ENCODE results near the gene CDKN2C.
"Not testable (repeated sequence)": the region's sequence is repeated elsewhere in the genome, so short reads cannot be mapped to it uniquely, and the experiment has no call there.

The CDKN2C gene

GRCh38 chr1:50989694-50990093, 19.6 kb downstream of the CDKN2C start:
- no peak for DNase-seq (ENCODE audit: low read depth)
- no peak for TF ChIP-seq CTCF (IDR thresholded peaks at IDR 0.05; ENCODE audit: low read depth, low read length, missing control alignments)
- H3K4me3 ChIP-seq (ENCODE audit: low read depth, low read length), result no peak overlapping the region

GRCh38 chr1:50992532-50993318, 22.7 kb downstream of the CDKN2C start:
- no peak overlapping the region for H3K4me3 ChIP-seq (ENCODE audit: low read depth, low read length)
- no peak for TF ChIP-seq CTCF (IDR thresholded peaks at IDR 0.05; ENCODE audit: low read depth, low read length, missing control alignments)
- DNase-seq (ENCODE audit: low read depth), result no peak

GRCh38 chr1:50993645-50994044, 23.6 kb downstream of the CDKN2C start:
- H3K4me3 ChIP-seq (ENCODE audit: low read depth, low read length), result no peak overlapping the region
- TF ChIP-seq CTCF (IDR thresholded peaks at IDR 0.05; ENCODE audit: low read depth, low read length, missing control alignments), result no peak
- no peak for DNase-seq (ENCODE audit: low read depth)

GRCh38 chr1:50994997-50995396, 25.0 kb downstream of the CDKN2C start:
- no peak overlapping the region for H3K4me3 ChIP-seq (ENCODE audit: low read depth, low read length)
- TF ChIP-seq CTCF (IDR thresholded peaks at IDR 0.05; ENCODE audit: low read depth, low read length, missing control alignments), result no peak
- no peak for DNase-seq (ENCODE audit: low read depth)

- DNase-seq (ENCODE audit: low read depth), result no peak
- no peak for TF ChIP-seq CTCF (IDR thresholded peaks at IDR 0.05; ENCODE audit: low read depth, low read length, missing control alignments)
- H3K4me3 ChIP-seq (ENCODE audit: low read depth, low read length), result no peak overlapping the region
These were observed 25.6 kb downstream of the CDKN2C start for GRCh38 chr1:50995651-50996050.

- DNase-seq (ENCODE audit: low read depth), result no peak
- H3K4me3 ChIP-seq (ENCODE audit: low read depth, low read length), result no peak overlapping the region
- TF ChIP-seq CTCF (IDR thresholded peaks at IDR 0.05; ENCODE audit: low read depth, low read length, missing control alignments), result no peak
These were observed 26.0 kb downstream of the CDKN2C start for GRCh38 chr1:50996083-50996482.

GRCh38 chr1:50999375-50999774, 29.3 kb downstream of the CDKN2C start:
- DNase-seq (ENCODE audit: low read depth); H3K4me3 ChIP-seq (ENCODE audit: low read depth, low read length): not testable (repeated sequence)

Data from GM12864 (cell line).